Measurements from ENCODE around the gene BUD31.

BUD31 gene

GRCh38 chr7:99394188-99394502 lies 14.6 kb upstream of the BUD31 start:
- DNase-seq (ENCODE audit: low read depth, low spot score): no peak
- in situ Hi-C loops (cut with HindIII; ENCODE audit: low sequenced_read_pairs): no loop called here
- no peak overlapping the region for H3K4me3 ChIP-seq (ENCODE audit: low read depth, low read length)
- TF ChIP-seq, protein P1, sequence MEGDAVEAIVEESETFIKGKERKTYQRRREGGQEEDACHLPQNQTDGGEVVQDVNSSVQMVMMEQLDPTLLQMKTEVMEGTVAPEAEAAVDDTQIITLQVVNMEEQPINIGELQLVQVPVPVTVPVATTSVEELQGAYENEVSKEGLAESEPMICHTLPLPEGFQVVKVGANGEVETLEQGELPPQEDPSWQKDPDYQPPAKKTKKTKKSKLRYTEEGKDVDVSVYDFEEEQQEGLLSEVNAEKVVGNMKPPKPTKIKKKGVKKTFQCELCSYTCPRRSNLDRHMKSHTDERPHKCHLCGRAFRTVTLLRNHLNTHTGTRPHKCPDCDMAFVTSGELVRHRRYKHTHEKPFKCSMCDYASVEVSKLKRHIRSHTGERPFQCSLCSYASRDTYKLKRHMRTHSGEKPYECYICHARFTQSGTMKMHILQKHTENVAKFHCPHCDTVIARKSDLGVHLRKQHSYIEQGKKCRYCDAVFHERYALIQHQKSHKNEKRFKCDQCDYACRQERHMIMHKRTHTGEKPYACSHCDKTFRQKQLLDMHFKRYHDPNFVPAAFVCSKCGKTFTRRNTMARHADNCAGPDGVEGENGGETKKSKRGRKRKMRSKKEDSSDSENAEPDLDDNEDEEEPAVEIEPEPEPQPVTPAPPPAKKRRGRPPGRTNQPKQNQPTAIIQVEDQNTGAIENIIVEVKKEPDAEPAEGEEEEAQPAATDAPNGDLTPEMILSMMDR (IDR thresholded peaks at IDR 0.05; ENCODE audit: low read depth, low read length): no peak

DNA sequence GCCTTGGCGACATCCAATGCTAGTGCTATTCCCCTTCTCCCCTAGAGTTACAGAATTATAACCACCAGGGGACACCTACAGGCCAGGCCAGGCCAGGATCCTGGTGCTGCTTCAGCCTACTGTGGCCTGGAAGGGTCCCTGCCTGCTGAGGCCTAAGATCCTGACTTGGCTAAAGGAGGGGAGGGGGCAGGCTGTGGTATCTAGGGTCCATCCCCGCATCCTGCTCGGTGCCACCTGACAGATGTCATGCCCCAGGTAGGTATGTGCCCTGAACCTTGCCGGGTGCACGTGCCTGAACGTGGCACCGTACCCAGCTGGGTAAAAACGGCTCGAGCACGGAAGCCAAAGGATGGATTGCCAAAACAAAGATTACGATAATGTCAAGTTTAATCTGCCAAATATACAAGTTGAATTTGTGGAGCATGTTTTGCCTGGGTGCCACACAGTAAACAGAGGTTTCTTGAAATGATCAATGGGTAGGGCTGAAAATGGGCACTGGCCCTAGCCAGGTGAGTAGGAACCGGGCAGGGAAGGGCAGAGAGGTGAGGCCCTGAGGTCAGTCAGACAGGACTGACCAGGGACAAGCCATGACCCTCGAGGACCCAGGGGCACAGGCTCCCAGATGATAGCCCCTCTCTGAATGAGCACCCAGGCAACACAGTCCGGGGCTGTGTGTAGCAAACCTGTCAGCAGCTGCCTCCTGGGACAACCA lies 13.0 kb upstream of the BUD31 start:
- H3K4me3 ChIP-seq (ENCODE audit: low read depth, low read length): no peak overlapping the region

GRCh38 chr7:99396418-99397296 lies 12.1 kb upstream of the BUD31 start:
- TF ChIP-seq, protein P1 (IDR thresholded peaks at IDR 0.05; ENCODE audit: low read depth, low read length): no peak
- H3K4me3 ChIP-seq (ENCODE audit: low read depth, low read length): no peak overlapping the region
- DNase-seq (ENCODE audit: low read depth, low spot score): no peak
- in situ Hi-C loops (cut with HindIII; ENCODE audit: low sequenced_read_pairs): no loop called here

More for the DNA sequence above, 13.0 kb upstream of the BUD31 start:
- in situ Hi-C loops (cut with HindIII; ENCODE audit: low sequenced_read_pairs): no loop called here
- DNase-seq (ENCODE audit: low read depth, low spot score): no peak
- TF ChIP-seq, protein P1 (IDR thresholded peaks at IDR 0.05; ENCODE audit: low read depth, low read length): no peak

DNA sequence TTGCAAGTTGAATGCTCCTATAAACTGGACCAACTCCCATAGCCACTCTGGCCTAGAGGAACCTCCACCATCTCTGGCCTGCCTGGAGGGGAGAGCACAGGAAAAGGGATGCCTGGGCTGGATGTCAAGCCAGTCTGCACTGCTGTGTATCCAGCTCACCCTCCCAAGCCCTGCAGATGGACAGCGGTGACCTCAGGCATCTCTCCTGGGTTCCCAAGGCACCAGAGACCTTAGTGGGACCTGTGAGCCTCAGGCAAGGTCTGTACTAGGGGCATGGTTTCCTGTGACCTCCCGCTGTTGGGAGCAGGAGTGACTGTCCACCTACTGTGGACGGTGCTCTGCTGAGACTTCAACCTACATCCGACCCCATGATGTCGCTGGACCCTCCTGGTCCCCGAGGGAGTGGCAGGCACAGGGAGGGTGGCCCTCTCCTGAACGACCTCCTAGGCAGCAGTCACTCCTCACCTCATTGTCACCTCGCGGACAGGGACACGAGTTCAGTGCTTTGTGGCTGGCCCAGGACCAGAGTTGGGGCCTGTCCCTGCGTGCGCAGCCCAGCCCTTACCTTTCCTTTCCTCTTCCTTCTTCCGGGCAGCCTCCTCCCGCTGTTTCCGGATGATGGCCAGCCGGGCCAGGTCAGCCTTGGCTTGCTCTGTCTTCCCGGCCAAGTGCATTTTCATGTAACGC lies 11.3 kb upstream of the BUD31 start:
- in situ Hi-C loops (cut with HindIII; ENCODE audit: low sequenced_read_pairs): no loop called here
- H3K4me3 ChIP-seq (ENCODE audit: low read depth, low read length): no peak overlapping the region
- DNase-seq (ENCODE audit: low read depth, low spot score): no peak
- TF ChIP-seq, protein P1 (IDR thresholded peaks at IDR 0.05; ENCODE audit: low read depth, low read length): no peak

DNA sequence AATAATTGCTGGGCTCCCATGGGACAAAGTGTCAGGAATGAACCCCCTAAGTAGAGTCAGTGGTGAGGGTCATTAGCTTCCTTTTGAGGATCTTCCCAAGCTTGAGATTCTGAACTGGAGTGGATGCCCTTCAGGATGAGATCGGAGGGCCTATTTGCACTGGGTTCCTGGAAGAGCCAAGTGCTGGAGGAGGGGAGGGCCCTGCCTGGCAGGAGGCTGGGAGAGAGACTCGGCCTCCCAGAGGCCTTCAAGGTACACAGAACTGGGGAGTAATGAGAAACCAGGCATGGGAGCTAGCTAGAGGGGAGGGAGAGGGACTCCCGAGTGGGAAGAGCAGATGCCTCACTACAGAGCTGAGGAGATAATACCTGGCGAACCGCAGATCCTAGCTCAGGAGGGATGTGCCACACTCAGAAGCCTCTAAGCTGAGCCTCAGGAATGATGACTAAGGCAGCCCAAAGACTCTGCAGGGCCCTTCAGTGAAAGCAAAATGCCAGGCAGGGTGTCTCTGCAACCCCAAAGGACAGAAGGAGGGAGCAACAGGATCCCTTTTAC lies 9.8 kb upstream of the BUD31 start:
- H3K4me3 ChIP-seq (ENCODE audit: low read depth, low read length): no peak overlapping the region
- TF ChIP-seq, protein P1 (IDR thresholded peaks at IDR 0.05; ENCODE audit: low read depth, low read length): no peak
- no peak for DNase-seq (ENCODE audit: low read depth, low spot score)
- in situ Hi-C loops (cut with HindIII; ENCODE audit: low sequenced_read_pairs): no loop called here

- DNase-seq (ENCODE audit: low read depth, low spot score): no peak
- no peak overlapping the region for H3K4me3 ChIP-seq (ENCODE audit: low read depth, low read length)
- TF ChIP-seq, protein P1 (IDR thresholded peaks at IDR 0.05; ENCODE audit: low read depth, low read length): no peak
- in situ Hi-C loops (cut with HindIII; ENCODE audit: low sequenced_read_pairs): no loop called here
Observed at GRCh38 chr7:99399597-99399996, 9.2 kb upstream of the BUD31 start.

Measured in astrocyte of the spinal cord (primary cell).